NB4 (cell line): Measurements from ENCODE around the gene ARID3A.

Source experiments
- DNase-seq: peaks from one replicate; pipeline ENCODE4 v3.0.0; 2010; ENCODE audit warnings: low read depth
- H3K4me3 ChIP-seq: one replicate; pipeline ENCODE4 v1.5.1; 2011; ENCODE audit warnings: mild to moderate bottlenecking, low read depth, low read length, moderate library complexity
- MYC ChIP-seq: IDR thresholded peaks from 2 replicates; pipeline ENCODE4 v1.6.1; 2011; ENCODE audit warnings: low read depth, low read length
- POLR2A ChIP-seq: IDR thresholded peaks from 2 replicates; pipeline ENCODE4 v1.6.1; 2011; ENCODE audit warnings: mild to moderate bottlenecking; ENCODE audit not compliant: insufficient read length; ENCODE audit errors: extremely low read depth
- TF ChIP-seq, protein P1 (sequence below): IDR thresholded peaks from 2 replicates; pipeline ENCODE4 v1.6.1; 2011; ENCODE audit warnings: low read depth, low read length
- TF ChIP-seq, protein P2 (sequence below): IDR thresholded peaks from one replicate; pipeline ENCODE4 v1.5.1; 2012; ENCODE audit warnings: low read depth, low read length

The ARID3A gene

DNA sequence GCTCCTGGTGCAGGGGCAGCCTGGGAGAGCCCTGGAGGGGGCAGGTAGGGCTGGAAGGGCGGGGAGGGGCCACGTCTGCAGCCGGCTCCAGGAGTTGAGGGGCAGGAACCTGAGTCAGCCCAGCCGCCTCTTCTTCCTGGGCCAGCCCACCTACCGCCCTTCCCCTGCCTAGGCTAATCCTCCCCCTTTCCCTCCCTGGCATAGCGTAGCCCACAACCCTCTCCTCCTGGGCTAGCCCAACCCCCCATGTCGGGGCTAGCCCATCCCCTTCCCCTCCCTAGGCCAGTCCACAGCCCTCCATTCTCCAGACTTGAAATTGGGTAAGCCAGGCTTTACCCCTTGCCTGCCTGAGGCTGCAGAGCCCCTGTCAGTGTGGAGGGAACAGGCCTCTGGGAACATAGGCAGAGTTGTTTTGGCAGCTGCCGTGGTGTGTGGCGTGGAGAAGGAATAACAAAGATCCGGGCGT lies 37.7 kb downstream of the ARID3A start:
- no peak for DNase-seq

DNA sequence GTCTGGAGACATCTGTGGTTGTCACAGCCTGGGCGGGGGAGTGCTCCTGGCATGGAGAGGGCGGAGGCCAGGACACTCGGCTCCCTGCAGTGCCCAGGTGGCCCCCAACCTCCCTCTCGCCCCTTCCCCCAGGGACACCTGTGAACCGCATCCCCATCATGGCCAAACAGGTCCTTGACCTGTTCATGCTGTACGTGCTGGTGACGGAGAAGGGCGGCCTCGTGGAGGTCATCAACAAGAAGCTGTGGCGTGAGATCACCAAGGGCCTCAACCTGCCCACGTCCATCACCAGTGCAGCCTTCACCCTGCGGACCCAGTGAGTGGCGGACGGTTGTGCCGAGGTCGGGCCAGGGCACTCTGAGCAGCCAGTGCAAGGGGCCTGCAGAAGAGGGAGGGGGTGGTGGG lies 38.3 kb downstream of the ARID3A start:
- no peak for DNase-seq
- H3K4me3 ChIP-seq, result no peak overlapping the region
- TF ChIP-seq, protein P1, sequence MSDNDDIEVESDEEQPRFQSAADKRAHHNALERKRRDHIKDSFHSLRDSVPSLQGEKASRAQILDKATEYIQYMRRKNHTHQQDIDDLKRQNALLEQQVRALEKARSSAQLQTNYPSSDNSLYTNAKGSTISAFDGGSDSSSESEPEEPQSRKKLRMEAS, result no peak
- no peak for TF ChIP-seq MYC
- no peak for TF ChIP-seq POLR2A
- TF ChIP-seq, protein P2, sequence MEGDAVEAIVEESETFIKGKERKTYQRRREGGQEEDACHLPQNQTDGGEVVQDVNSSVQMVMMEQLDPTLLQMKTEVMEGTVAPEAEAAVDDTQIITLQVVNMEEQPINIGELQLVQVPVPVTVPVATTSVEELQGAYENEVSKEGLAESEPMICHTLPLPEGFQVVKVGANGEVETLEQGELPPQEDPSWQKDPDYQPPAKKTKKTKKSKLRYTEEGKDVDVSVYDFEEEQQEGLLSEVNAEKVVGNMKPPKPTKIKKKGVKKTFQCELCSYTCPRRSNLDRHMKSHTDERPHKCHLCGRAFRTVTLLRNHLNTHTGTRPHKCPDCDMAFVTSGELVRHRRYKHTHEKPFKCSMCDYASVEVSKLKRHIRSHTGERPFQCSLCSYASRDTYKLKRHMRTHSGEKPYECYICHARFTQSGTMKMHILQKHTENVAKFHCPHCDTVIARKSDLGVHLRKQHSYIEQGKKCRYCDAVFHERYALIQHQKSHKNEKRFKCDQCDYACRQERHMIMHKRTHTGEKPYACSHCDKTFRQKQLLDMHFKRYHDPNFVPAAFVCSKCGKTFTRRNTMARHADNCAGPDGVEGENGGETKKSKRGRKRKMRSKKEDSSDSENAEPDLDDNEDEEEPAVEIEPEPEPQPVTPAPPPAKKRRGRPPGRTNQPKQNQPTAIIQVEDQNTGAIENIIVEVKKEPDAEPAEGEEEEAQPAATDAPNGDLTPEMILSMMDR, result no peak

More for the DNA sequence above, 37.7 kb downstream of the ARID3A start:
- no peak for TF ChIP-seq MYC
- TF ChIP-seq, protein P1, result no peak
- TF ChIP-seq, protein P2, result no peak
- no peak for TF ChIP-seq POLR2A
- no peak overlapping the region for H3K4me3 ChIP-seq

DNA sequence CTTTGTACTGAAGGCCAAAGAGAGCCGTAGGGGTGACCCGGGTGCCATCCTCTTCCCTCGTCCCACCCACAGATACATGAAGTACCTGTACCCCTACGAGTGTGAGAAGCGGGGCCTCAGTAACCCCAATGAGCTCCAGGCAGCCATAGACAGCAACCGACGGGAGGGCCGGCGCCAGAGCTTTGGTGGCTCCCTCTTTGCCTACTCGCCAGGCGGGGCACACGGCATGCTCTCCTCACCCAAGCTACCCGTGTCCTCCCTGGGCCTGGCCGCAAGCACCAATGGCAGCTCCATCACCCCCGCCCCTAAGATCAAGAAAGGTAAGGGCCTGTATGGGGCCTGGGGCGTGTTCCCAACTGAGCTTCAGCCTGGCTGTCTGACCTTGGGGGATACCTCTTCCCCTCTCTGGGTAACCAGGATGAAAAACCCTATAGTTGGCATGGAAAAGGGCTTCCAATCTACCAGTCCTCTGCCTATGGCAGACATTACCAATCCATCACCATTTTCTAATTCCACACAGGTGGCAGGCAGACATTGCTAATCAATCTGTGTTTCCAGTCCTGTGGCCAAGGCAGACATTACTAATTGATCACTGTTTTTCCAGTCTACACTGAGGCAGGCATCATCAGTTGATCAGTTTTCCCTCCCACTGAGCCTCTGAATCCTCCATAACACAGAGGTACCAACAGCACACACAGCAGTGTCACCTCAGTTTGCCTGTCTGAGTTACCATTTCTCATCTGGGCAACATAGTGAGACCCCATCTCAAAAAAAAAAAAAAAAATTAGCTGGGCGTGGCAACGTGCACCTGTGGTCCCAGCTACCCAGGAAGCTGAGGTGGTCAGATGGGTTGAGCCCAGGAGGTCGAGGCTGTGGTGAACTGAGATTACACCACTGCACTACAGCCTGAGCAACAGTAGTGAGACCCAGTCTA lies 39.2 kb downstream of the ARID3A start:
- no peak overlapping the region for H3K4me3 ChIP-seq
- no peak for DNase-seq
- TF ChIP-seq, protein P2, result no peak
- TF ChIP-seq MYC (no peak), POLR2A (no peak)
- TF ChIP-seq, protein P1, result no peak

DNA sequence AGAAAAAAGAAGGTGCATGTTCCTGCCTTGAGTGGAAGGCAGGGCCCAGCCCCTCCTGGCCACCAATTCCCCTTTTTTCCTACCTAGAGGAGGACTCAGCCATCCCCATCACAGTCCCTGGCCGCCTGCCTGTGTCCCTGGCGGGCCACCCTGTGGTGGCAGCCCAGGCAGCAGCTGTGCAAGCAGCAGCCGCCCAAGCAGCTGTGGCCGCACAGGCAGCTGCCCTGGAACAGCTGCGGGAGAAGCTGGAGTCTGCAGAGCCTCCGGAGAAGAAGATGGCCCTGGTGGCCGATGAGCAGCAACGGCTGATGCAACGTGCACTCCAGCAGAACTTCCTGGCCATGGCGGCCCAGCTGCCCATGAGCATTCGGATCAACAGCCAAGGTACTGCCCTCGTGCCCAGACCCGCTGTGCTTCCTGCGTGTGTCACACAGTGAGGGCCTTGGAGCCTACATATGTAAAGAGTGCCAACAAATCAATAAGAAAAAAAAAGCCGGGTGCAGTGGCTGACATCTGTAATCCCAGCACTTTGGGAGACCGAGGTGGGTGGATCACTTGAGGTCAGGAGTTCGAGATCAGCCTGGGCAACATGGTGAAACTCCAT lies 40.8 kb downstream of the ARID3A start:
- DNase-seq, result no peak
- H3K4me3 ChIP-seq, result no peak overlapping the region
- no peak for TF ChIP-seq MYC
- no peak for TF ChIP-seq POLR2A
- TF ChIP-seq, protein P1, result no peak
- TF ChIP-seq, protein P2, result no peak

DNA sequence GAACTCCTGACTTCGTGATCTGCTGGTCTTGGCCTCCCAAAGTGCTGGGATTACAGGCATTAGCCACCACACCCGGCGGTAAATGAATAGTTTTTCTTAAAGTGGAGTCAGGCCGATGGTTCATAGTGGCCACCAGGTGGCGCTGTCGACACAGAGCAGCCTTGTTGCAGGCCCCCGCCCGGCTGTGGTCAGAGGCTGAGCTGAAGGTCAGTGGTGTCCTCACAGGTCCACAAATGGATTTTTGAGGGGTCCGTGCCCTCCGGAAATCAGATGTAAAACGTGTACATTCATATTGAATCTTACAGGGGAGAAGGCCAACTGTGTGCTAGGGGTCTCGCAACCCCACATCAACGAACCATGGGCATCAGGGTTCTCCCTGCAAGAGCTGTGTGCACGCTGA lies 44.9 kb downstream of the ARID3A start:
- H3K4me3 ChIP-seq, result no peak overlapping the region
- TF ChIP-seq, protein P2, result peak; percentile 42
- no peak for TF ChIP-seq MYC
- TF ChIP-seq, protein P1, result no peak
- peak; percentile 37 for DNase-seq
